ENCODE data around the gene STRA6.

DNA sequence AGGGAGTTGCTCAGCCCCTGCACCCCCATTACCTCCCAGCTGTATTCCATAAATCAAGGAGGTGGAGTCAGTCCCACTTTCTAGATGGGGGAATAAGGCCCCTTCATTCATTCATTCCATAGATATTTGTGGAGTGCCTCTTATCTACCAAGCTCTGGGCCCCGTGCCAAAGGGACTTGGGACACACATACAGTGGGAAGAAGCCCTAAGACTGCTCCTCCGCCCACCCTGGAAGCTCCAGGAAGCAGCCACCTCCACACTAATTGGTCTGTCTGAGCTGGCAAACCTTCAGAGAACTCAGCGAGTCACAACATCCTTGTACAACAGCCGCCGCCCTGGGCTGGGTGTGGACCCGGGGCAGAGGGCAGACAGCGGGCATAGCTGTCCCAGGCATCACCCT lies 6.4 kb downstream of the STRA6 start:
- no peak for TF ChIP-seq YY1 (IDR thresholded peaks at IDR 0.05; ENCODE audit: insufficient read depth, insufficient read length)
- no peak for TF ChIP-seq SUZ12 (IDR thresholded peaks at IDR 0.05; ENCODE audit: extremely low read depth, insufficient read depth, insufficient read length)
- no peak for TF ChIP-seq ZNF274 (IDR thresholded peaks at IDR 0.05; ENCODE audit: low read depth, low read length)

Measured in NT2/D1 (cell line).